Stomach (tissue), 9 donors: ENCODE measurements around the gene MALRD1. TPM values are rescaled to one million over a fixed set of nuclear protein-coding genes. Genes with fewer than 3 reads are reported as not detected.
A peak's percentile ranks its signal among the peaks of the same experiment; 100 is the strongest.

ENCODE experiments used
- DNase-seq, 2 donors: peaks; one replicate each; pipeline versions ENCODE4 v3.0.0 to v3.0.0-alpha.2; 2013 to 2019
- H3K27ac ChIP-seq, 5 donors: fragments of 200-600 bp in 4 of 5; sonication (generic) in 4 of 5; one replicate each; pipeline ENCODE4 v1.5.1; 2013 to 2019; ENCODE audit warnings: mild to moderate bottlenecking in 1 of 5, moderate library complexity in 1 of 5
- H3K27me3 ChIP-seq, 3 donors: fragments of 200-600 bp; sonication (generic); one replicate each; pipeline ENCODE4 v1.5.1; 2017 to 2019; ENCODE audit warnings: mixed run types in 1 of 3
- H3K36me3 ChIP-seq, 4 donors: fragments of 200-600 bp; sonication (generic); 1 replicate in 3 of 4; 2 replicates in 1 of 4; pipeline ENCODE4 v1.5.1; 2016 to 2019
- H3K4me1 ChIP-seq, 4 donors: fragments of 200-600 bp; sonication (generic); one replicate each; pipeline ENCODE4 v1.5.1; 2016 to 2019
- H3K4me3 ChIP-seq, 4 donors: fragments of 200-600 bp; sonication (generic) in 3 of 4; one replicate each; pipeline ENCODE4 v1.5.1; 2016 to 2019; ENCODE audit warnings: mild to moderate bottlenecking in 1 of 4
- H3K9me3 ChIP-seq, 4 donors: fragments of 200-600 bp; sonication (generic); one replicate each; pipeline ENCODE4 v1.5.1; 2016 to 2019
- EP300 ChIP-seq: sonication (generic); formaldehyde crosslinking; IDR thresholded peaks from one replicate; pipeline ENCODE4 v1.6.1; 2017; ENCODE audit warnings: antibody characterized with exemption
- POLR2A ChIP-seq, 4 donors: fragments of 450-650 bp; IDR thresholded peaks; one replicate each; pipeline ENCODE4 v1.6.1; 2016; ENCODE audit warnings: antibody characterized with exemption in 4 of 4, control low read depth in 2 of 4, mild to moderate bottlenecking in 1 of 4, moderate library complexity in 1 of 4
- POLR2AphosphoS5 ChIP-seq, 3 donors: sonication (generic); formaldehyde crosslinking; IDR thresholded peaks; one replicate each; pipeline ENCODE4 v1.6.1; 2016; ENCODE audit warnings: antibody characterized with exemption in 3 of 3
- WGBS, 5 donors: extraction: QIAGEN DNeasy Blood & Tissue Kit in 3 of 5; methylation state at CpG; one replicate each; pipeline versions ENCODE4 v1.1.5 to v1.1.7; 2013 to 2018; 5-methylcytosine and 5-hydroxymethylcytosine counted together
- intact Hi-C: fragments of 100-400 bp; cut with DNase I; formaldehyde crosslinking; loops from one replicate; pipeline ENCODE4 v1.15.1; 2023; ENCODE audit warnings: low total_unique reads
- polyA plus RNA-seq, 3 donors: library from polyadenylated mRNA; stranded (reverse); fragments of 200-250 nt; gene quantifications; one replicate each; pipeline ENCODE4 v1.2.3, GENCODE V29; 2013
- total RNA-seq, 5 donors: library from RNA; depleted of rRNA; stranded (reverse); fragments of >200 nt; gene quantifications; one replicate each; pipeline versions ENCODE4 v1.1.0 to v1.2.3, GENCODE V29; 2014 to 2016
- TF ChIP-seq, protein P1 (sequence below), 7 experiments: fragments of 450-650 bp in 4 of 7; fragments of 200-600 bp in 3 of 7; sonication (generic) in 3 of 7; IDR thresholded peaks; one replicate each; pipeline ENCODE4 v1.5.1; 2016 to 2019; ENCODE audit warnings: antibody characterized with exemption in 7 of 7, control low read depth in 2 of 7, mild to moderate bottlenecking in 1 of 7
- donor health status: healthy with polysubstance abuse.
- donor health status: Bipolar disorder and iron deficiency.
- donor health status: healthy.

The MALRD1 gene
- total and polyA plus RNA-seq, 8 donors, result 0.10 to 9.7 (median 0.94) TPM; not detected in 2

DNA sequence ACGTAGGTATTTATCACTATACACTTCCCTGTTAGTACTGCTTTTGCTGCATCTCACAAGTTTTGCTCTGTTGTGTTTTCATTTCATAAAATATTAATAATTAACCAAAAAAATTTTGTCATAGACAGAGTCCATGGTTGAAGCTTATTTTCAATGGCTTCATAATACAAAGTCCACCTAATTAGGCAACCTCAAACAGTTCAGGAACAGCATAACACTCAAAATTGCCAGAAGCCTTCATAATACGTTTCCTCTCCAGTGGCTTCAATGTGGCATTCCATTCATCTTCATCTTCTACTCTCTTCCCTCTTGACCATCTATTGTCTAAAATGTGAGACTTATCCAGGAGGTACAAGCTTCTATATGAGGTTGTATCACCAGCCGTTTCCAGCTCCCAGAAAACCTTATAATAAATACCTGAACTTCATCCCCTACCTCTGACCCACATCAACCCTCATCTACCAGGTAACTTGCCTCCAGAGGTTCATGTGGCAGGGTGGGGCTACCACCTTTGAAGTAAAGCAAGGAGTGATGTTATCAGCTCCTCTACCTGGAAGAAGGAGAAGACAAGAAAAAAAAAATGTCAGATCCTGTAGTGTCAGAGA lies 337.3 kb downstream of the MALRD1 start:
- H3K27ac ChIP-seq, result no peak overlapping the region
- intact Hi-C loops, result no loop called here

DNA sequence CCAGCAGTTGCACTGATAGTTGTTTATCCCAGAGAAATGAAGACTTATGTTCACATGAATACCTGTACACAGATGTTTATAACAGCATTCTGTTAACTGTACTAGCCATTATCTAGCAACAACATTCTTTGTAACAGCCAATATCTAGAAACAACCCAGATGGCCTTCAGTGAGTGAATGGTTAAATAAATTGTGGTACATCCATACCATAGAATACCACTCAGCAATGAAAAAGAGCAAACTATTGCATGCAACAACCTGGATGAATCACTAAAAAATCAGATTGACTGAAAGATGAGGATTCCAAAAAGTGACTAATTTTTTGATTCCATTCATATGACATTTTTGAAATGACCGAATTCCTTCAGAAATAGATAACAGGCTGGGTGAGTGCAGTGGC lies 360.3 kb downstream of the MALRD1 start:
- Histone ChIP-seq H3K9me3 (peaks cover 0 to 6% (median 3%) of the 10 kb centered on the region in 4 donors), H3K27ac (no peak overlapping the region), H3K27me3 (no peaks in the 10 kb centered on the region), H3K4me3 (no peak overlapping the region), H3K36me3 (no peaks in the 10 kb centered on the region), H3K4me1 (no peaks in the 10 kb centered on the region)
- intact Hi-C loops, result no loop called here
- DNase-seq, result no peak
- no peak for TF ChIP-seq EP300
- TF ChIP-seq POLR2A (IDR thresholded peaks at IDR 0.05), result no peak
- TF ChIP-seq, protein P1, sequence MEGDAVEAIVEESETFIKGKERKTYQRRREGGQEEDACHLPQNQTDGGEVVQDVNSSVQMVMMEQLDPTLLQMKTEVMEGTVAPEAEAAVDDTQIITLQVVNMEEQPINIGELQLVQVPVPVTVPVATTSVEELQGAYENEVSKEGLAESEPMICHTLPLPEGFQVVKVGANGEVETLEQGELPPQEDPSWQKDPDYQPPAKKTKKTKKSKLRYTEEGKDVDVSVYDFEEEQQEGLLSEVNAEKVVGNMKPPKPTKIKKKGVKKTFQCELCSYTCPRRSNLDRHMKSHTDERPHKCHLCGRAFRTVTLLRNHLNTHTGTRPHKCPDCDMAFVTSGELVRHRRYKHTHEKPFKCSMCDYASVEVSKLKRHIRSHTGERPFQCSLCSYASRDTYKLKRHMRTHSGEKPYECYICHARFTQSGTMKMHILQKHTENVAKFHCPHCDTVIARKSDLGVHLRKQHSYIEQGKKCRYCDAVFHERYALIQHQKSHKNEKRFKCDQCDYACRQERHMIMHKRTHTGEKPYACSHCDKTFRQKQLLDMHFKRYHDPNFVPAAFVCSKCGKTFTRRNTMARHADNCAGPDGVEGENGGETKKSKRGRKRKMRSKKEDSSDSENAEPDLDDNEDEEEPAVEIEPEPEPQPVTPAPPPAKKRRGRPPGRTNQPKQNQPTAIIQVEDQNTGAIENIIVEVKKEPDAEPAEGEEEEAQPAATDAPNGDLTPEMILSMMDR (IDR thresholded peaks at IDR 0.05), result no peak
- WGBS, 5 donors, result 82 to 95% (median 85%) methylated on average over 1 of the region's 1 CpG

More for the DNA sequence above, 337.3 kb downstream of the MALRD1 start:
- H3K4me3 ChIP-seq, result no peak overlapping the region
- peaks cover 0 to 7% (median 6%) of the 10 kb centered on the region in 4 donors for H3K9me3 ChIP-seq
- H3K4me1 ChIP-seq, result no peaks in the 10 kb centered on the region
- H3K36me3 ChIP-seq, result no peaks in the 10 kb centered on the region
- H3K27me3 ChIP-seq, result no peaks in the 10 kb centered on the region
- TF ChIP-seq POLR2AphosphoS5 (IDR thresholded peaks at IDR 0.05), result no peak
- TF ChIP-seq EP300, result no peak
- TF ChIP-seq, protein P1 (IDR thresholded peaks at IDR 0.05), result no peak
- no peak for TF ChIP-seq POLR2A (IDR thresholded peaks at IDR 0.05)
- no peak for DNase-seq
- WGBS, 5 donors, result 53 to 69% (median 59%) methylated on average over 3 of the region's 3 CpGs

DNA sequence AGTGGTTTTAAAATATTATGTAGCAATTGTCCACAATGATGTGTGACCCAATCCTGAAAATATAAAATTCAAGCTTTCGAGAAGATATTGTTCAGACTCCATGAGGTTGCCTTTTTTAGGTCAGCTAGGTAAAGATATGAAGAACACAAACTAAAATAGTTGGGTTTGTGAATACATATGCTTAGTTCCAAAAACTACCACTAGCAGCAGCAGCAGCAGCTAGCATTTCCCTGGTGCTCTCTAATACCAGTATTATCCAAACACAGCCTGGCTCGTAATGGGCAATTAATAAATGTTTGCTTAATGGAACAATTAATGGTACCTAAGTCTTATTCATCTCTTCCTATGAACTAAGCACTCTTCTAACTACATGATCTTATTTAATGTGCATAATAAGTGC lies 362.5 kb downstream of the MALRD1 start:
- DNase-seq, result no peak
- no peak overlapping the region for H3K27ac ChIP-seq
- H3K4me3 ChIP-seq, result no peak overlapping the region
- WGBS, 5 donors, result 48 to 67% (median 61%) methylated on average over 2 of the region's 2 CpGs
- no peak for TF ChIP-seq POLR2A (IDR thresholded peaks at IDR 0.05)
- TF ChIP-seq POLR2AphosphoS5 (IDR thresholded peaks at IDR 0.05), result no peak
- TF ChIP-seq, protein P1 (IDR thresholded peaks at IDR 0.05), result no peak
- no peak for TF ChIP-seq EP300
- no peaks in the 10 kb centered on the region for H3K27me3 ChIP-seq
- intact Hi-C loops, result no loop called here
- no peaks in the 10 kb centered on the region for H3K36me3 ChIP-seq
- no peaks in the 10 kb centered on the region for H3K4me1 ChIP-seq
- peaks cover 0 to 6% (median 3%) of the 10 kb centered on the region in 4 donors for H3K9me3 ChIP-seq

DNA sequence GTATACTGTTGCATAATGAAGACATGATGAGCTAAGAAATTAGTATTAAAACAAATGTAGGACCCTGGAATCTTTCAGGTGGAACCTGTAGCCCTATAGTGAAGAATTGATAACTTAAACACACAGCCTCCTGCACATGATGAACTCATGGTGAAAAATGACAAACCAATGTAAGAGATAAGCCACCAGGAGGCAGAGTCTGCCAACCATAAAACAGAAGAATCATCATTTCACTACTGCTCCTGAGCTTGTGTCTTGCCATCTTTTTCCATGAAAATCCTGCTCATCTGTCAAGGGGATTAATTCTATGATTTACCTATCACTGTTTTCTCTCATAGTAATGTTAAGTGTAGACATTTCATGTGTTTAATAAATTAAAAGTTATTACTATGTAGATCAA lies 363.9 kb downstream of the MALRD1 start:
- DNase-seq, result peak in 1 of 2 donors; percentile 44
- Histone ChIP-seq H3K27ac (no peak overlapping the region), H3K9me3 (peaks cover 0 to 6% (median 3%) of the 10 kb centered on the region in 4 donors), H3K27me3 (no peaks in the 10 kb centered on the region), H3K4me1 (no peaks in the 10 kb centered on the region), H3K36me3 (no peaks in the 10 kb centered on the region), H3K4me3 (no peak overlapping the region)
- intact Hi-C loops, result no loop called here
- TF ChIP-seq EP300, result no peak
- TF ChIP-seq POLR2AphosphoS5 (IDR thresholded peaks at IDR 0.05), result no peak

DNA sequence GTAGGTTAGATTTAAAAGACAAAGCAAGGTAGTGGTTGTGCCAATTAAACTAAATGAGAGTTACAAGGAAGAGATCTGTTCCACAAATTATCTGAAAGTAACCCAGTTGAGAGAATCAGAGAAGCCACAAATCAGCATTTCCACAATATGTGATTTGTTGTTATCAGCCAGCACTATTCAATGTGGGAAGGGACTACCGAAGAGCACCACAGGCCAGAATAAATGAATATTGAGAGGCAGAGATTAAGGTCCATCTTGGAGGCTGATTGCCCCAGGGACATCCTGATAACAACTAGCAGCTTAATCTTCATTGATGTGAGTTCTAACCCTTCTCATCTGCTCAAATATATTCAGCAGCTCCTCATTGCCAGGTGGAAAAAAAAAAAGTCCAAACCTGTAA lies 367.6 kb downstream of the MALRD1 start:
- 27 to 50% (median 33%) methylated on average over 1 of the region's 1 CpG for WGBS, 5 donors
- no peaks in the 10 kb centered on the region for H3K9me3 ChIP-seq
- intact Hi-C loops, result no loop called here
- H3K36me3 ChIP-seq, result no peaks in the 10 kb centered on the region
- TF ChIP-seq POLR2A (IDR thresholded peaks at IDR 0.05) (no peak), POLR2AphosphoS5 (IDR thresholded peaks at IDR 0.05) (no peak), EP300 (no peak)
- TF ChIP-seq, protein P1 (IDR thresholded peaks at IDR 0.05), result no peak
- H3K27me3 ChIP-seq, result no peaks in the 10 kb centered on the region
- no peak overlapping the region for H3K4me3 ChIP-seq
- no peak for DNase-seq
- no peaks in the 10 kb centered on the region for H3K4me1 ChIP-seq
- H3K27ac ChIP-seq, result no peak overlapping the region
